ENCODE data around the gene KIF21A. TPM values are rescaled to one million over a fixed set of nuclear protein-coding genes. Genes with fewer than 3 reads are reported as not detected.

The KIF21A gene
- total and polyA plus RNA-seq, 4 donors = 5.2 to 36.5 (median 13.3) TPM

DNA sequence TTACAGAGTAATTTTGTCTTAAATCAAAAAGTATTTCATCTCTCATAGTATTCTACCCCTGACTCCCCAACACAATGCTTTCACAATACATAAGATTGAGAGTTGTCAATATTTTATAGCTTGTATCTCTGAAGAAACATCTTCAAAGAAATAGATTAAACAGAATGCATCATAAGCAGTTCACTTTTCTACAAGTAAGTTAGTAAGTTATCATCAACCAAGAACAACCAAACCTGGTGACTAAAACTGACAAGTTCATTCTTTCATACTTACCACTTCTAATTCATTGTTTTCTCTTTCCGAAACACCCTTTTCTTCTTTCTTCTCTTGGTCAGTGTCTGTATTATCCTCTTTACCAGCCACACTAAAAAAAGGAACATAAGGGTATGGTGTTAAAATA lies 101.2 kb downstream of the KIF21A start:
- peaks cover 0 to 7% (median 0%) of the 10 kb centered on the region in 4 donors for H3K36me3 ChIP-seq (ENCODE audit: control insufficient read depth in 4 of 4, insufficient read depth in 4 of 4, low read length in 4 of 4)
- no peak overlapping the region for H3K9ac ChIP-seq (ENCODE audit: insufficient read depth in 1 of 2, low read length in 2 of 2)
- H3K27ac ChIP-seq (ENCODE audit: low read depth in 1 of 2, low read length in 1 of 2) = no peak overlapping the region
- no peak overlapping the region for H3K4me3 ChIP-seq
- no peaks in the 10 kb centered on the region for H3K27me3 ChIP-seq (ENCODE audit: control insufficient read depth in 3 of 3, insufficient read depth in 3 of 3, low read length in 2 of 3)
- DNase-seq (no peak), ATAC-seq (ENCODE audit: insufficient read depth, low FRiP score) (no peak)
- no peaks in the 10 kb centered on the region for H3K9me3 ChIP-seq (ENCODE audit: control insufficient read depth in 4 of 4, insufficient read depth in 3 of 4, low read length in 3 of 4)
- TF ChIP-seq, protein P1, sequence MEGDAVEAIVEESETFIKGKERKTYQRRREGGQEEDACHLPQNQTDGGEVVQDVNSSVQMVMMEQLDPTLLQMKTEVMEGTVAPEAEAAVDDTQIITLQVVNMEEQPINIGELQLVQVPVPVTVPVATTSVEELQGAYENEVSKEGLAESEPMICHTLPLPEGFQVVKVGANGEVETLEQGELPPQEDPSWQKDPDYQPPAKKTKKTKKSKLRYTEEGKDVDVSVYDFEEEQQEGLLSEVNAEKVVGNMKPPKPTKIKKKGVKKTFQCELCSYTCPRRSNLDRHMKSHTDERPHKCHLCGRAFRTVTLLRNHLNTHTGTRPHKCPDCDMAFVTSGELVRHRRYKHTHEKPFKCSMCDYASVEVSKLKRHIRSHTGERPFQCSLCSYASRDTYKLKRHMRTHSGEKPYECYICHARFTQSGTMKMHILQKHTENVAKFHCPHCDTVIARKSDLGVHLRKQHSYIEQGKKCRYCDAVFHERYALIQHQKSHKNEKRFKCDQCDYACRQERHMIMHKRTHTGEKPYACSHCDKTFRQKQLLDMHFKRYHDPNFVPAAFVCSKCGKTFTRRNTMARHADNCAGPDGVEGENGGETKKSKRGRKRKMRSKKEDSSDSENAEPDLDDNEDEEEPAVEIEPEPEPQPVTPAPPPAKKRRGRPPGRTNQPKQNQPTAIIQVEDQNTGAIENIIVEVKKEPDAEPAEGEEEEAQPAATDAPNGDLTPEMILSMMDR (IDR thresholded peaks at IDR 0.05; ENCODE audit: control extremely low read depth, extremely low read depth) = no peak
- no peaks in the 10 kb centered on the region for H3K4me1 ChIP-seq (ENCODE audit: control insufficient read depth in 5 of 5, insufficient read depth in 5 of 5, low read length in 5 of 5)
- WGBS, 2 donors = 91 to 96% methylated on average over 1 of the region's 1 CpG

DNA sequence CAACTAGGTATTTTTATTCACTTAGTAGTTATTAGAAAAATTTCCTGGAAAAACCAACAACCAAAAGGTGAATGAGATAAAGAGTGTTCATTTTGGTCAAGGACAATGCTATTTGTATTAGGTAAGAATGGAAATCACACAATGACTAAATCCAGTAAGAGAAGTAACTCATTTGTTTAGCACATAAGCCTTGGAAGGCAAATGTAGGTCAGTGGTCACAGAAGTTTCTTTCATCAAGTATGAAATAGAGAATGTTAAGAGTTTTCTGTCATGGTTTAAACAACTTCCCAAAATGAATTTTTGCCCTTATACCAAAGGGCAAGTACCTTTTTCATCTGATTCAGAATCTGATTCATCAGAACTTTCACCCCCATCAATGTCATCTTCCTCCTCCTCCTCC lies 101.7 kb downstream of the KIF21A start:
- ATAC-seq (ENCODE audit: insufficient read depth, low FRiP score) (no peak), DNase-seq (no peak)
- H3K27ac ChIP-seq (ENCODE audit: low read depth in 1 of 2, low read length in 1 of 2) = no peak overlapping the region
- H3K9me3 ChIP-seq (ENCODE audit: control insufficient read depth in 4 of 4, insufficient read depth in 3 of 4, low read length in 3 of 4) = no peaks in the 10 kb centered on the region
- H3K27me3 ChIP-seq (ENCODE audit: control insufficient read depth in 3 of 3, insufficient read depth in 3 of 3, low read length in 2 of 3) = no peaks in the 10 kb centered on the region
- H3K9ac ChIP-seq (ENCODE audit: insufficient read depth in 1 of 2, low read length in 2 of 2) = no peak overlapping the region
- H3K4me3 ChIP-seq = no peak overlapping the region
- H3K36me3 ChIP-seq (ENCODE audit: control insufficient read depth in 4 of 4, insufficient read depth in 4 of 4, low read length in 4 of 4) = peaks cover 0 to 7% (median 0%) of the 10 kb centered on the region in 4 donors
- H3K4me1 ChIP-seq (ENCODE audit: control insufficient read depth in 5 of 5, insufficient read depth in 5 of 5, low read length in 5 of 5) = no peaks in the 10 kb centered on the region
- TF ChIP-seq, protein P1 (IDR thresholded peaks at IDR 0.05; ENCODE audit: control extremely low read depth, extremely low read depth) = no peak

DNA sequence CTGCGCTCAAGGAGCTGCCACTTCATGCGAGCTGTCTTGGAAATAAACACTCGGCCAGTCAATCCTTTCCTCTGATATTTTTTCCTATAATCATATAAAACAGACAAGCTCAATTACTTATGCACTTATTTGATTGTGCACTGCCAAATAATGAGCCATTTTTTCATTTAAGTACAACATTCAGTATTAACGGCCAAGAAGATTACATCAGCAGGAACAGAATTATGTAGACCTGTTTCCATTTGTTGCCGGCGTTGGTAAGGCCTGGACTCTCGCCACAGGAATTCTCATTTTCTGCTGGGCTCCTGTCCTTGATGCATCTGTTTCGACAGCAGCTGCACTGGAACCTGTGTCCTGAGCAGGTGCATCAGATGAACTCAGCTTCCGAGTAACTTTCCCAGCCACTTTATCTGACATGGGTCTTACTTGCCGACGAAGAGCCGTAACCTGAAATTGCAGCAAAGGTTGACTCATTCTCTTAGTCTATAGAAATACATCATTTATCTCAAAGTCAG lies 110.2 kb downstream of the KIF21A start:
- H3K27me3 ChIP-seq (ENCODE audit: control insufficient read depth in 3 of 3, insufficient read depth in 3 of 3, low read length in 2 of 3) = no peaks in the 10 kb centered on the region
- 95% methylated on average over 12 of the region's 12 CpGs for WGBS, 2 donors
- TF ChIP-seq, protein P1 (IDR thresholded peaks at IDR 0.05; ENCODE audit: control extremely low read depth, extremely low read depth) = no peak
- H3K4me3 ChIP-seq = no peak overlapping the region
- H3K9ac ChIP-seq (ENCODE audit: insufficient read depth in 1 of 2, low read length in 2 of 2) = no peak overlapping the region
- H3K9me3 ChIP-seq (ENCODE audit: control insufficient read depth in 4 of 4, insufficient read depth in 3 of 4, low read length in 3 of 4) = peaks cover 0 to 2% (median 0%) of the 10 kb centered on the region in 4 donors
- no peak overlapping the region for H3K27ac ChIP-seq (ENCODE audit: low read depth in 1 of 2, low read length in 1 of 2)
- DNase-seq = no peak
- peaks cover 0 to 4% (median 0%) of the 10 kb centered on the region in 5 donors for H3K4me1 ChIP-seq (ENCODE audit: control insufficient read depth in 5 of 5, insufficient read depth in 5 of 5, low read length in 5 of 5)
- no peak for ATAC-seq (ENCODE audit: insufficient read depth, low FRiP score)
- H3K36me3 ChIP-seq (ENCODE audit: control insufficient read depth in 4 of 4, insufficient read depth in 4 of 4, low read length in 4 of 4) = peaks cover 0 to 8% (median under 1%) of the 10 kb centered on the region in 4 donors

Data from lung (tissue), 12 donors.